GM18909 (cell line): Measurements from ENCODE around the gene NEO1.

ENCODE experiments used
- ATAC-seq: cut with Tn5 transposase; IDR thresholded peaks from one replicate; pipeline ENCODE4 v1.9.1; 2021; ENCODE audit warnings: mild to moderate bottlenecking; ENCODE audit not compliant: unreplicated experiment, poor library complexity

The NEO1 gene

DNA sequence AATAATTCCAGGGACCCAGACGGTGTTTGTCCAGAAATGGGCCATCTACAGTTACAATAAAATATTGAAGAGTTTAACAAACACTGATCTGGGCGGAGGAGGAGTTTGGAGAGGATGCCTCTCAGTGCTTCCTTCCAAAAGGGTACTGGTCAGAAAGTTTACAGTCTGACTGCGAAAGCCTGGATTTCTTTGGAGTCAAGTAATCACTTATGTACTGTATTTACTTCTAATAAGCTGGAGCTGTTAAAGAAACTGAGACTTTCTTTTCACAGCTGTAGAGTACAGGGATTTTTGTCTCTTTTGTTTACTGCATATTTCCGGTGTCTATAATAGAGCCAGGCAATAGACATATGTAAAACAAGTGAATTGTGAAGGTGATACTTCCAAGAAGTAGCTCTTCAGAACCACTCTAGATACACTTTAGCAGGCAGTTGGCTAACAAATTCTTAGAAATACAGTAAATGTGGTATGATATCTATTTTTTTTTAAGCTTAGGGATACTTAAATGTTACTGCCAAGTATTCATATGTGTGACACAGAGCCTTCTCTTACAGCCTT, 22.1 kb upstream of the NEO1 start:
- no peak for ATAC-seq

DNA sequence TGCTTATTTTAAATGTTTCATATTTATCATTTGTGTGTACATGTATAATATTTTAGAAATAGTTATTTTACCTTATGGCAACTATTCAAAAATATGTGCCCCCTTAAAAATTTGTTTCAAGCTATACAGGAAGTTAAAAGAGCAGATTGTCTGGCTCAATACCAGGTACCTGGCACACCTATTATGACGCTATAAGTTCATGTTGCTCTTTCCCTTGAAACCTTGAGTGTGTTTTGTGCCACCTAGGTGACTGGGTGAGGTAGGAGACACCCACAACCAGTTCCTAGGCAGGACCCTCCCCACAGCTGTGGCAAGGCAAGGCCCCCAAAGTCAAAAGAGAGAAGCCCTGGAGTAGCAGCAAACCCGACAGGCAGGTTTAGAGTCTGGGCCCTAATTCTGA, 20.6 kb upstream of the NEO1 start:
- no peak for ATAC-seq

DNA sequence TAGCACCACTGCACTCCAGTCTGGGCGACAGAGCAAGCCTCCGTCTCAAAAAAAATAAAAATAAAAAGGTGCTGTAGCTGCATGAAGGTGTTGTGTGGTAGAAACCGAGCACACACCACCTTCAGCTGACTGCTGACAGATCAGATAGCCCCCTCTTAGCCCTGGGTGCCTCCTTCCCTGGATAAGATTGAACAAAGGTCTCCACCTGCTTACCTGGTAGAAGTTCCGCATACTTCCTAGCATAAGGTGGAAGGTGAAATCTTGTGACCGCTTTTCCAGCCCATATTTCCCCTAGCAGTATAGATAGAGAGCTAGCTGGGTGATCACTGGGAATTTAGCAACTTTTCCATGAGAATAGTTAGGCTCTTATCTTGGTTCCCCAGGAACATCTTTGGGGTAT, 18.7 kb upstream of the NEO1 start:
- ATAC-seq, result no peak

DNA sequence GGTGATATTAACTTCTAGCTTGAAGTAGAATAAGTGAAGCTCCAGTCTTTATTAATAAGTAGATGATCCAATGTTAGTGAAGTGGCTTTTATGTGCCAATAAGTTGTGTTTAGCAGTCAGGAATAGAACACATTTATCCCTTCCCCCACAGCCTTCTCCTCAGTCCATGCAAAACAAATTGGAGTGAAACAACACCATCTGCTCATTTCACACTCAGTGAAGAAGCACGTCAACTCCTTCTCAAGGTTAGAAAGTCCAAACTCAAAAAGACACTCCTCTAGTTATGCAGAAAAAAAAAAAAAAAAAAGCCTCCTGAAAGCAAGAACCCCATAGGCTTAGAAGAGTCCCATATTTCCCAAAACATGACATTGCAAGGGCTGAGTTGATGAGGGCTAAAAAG, 18.0 kb upstream of the NEO1 start:
- ATAC-seq, result no peak

DNA sequence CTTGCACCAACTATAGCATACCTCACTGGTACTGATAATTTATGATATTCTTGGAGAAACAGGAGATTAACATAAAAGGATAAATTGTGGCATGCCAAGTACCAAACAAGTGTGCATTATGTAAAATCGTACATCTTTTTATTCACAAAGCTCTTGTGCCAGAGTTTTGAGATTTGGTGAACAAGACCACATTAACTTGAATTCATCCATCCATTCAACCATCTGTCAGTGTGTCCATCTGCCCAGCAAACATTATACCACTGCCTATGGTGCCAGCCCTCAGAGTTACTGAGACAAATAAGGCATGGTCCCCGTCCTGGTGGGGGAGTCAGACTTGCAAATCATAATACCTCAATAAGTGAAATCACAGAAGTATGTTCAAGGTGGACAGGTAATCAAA, 17.0 kb upstream of the NEO1 start:
- ATAC-seq, result no peak

DNA sequence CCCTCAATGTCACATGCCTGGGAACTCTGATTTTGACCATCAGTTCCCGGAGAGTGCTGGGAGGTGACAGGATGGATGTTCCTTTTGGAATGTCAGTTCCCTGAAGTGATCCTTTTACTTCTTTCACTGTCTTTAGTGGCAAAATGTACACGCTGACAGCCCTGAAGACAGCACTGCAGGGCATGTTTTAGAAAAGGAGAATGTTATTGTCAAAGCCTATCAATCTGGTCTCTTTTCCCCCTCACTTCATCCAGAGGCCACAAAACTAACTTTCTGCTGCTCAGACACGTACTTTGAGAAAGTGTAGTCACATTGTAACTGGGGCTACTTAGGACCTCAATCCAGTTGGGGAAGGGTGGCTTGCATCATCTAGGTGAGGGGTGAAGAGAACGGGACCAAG, 14.0 kb upstream of the NEO1 start:
- ATAC-seq, result no peak

DNA sequence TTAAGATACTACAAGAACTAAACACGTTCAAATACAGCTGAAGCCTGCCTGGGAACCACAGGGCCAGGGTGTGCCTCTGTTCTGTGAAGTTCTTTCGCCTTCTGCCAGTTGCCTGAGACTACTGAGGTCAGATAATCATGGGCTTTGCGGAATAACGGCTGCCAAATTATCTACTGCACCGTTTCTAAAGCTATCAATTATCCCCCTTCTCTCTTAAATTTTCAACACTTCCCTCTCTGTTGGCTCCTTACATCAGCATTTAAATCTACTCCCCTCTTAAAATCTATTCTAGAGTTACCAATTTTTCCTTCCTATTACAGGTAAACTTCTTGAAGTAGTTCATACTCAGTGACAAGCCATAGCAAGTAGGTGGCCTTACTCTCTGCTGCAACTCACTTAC, 6.2 kb upstream of the NEO1 start:
- ATAC-seq, result no peak

DNA sequence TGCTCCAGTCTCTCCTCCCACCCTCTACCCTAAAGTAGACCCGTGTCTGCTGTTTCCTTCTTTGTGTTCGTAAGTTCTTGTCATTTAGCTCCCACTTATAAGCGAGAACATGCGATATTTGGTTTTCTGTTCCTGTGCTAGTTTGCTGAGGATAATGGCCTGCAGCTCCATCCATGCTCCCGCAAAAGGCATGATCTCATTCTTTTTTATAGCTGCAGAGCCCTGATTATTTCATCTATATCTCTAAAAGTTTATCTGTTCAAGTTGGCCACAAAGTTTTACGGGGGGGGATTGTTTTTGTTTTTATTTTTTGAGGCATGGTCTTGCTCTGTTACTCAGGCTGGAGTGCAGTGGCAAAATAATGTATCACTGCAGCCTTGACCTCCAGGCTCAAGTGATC, 4.4 kb upstream of the NEO1 start:
- ATAC-seq, result no peak

DNA sequence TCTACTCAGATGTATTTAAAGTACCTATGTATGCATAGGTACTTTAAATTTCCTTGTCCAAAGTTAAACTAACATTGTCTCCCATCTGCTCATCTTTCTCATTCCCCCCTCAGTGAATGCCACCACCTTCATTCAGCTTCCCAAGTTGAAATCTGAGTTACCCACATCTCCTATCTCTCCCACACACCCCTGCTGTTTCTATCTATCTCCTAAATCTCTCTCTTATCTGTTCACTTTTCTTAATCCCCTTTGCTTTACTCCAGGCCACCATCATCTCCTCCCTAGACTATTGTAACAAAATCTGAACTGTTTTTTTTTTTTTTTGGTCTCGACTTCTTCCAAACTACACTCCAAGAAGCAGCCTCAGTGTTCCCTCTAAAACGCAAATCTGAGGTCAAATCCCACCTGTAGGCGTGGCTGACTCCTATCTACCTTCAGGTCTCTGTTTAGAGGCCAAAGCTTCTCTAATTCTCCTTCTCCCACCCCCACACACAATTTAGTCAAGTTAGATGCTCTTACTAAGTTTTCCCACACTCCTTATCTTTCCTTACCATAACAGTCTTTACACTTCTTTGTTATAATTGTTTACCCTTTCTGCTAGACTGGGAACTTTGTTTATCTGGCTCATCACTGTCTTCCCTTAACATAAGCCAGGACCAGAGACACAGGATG, 3.5 kb upstream of the NEO1 start:
- no peak for ATAC-seq

DNA sequence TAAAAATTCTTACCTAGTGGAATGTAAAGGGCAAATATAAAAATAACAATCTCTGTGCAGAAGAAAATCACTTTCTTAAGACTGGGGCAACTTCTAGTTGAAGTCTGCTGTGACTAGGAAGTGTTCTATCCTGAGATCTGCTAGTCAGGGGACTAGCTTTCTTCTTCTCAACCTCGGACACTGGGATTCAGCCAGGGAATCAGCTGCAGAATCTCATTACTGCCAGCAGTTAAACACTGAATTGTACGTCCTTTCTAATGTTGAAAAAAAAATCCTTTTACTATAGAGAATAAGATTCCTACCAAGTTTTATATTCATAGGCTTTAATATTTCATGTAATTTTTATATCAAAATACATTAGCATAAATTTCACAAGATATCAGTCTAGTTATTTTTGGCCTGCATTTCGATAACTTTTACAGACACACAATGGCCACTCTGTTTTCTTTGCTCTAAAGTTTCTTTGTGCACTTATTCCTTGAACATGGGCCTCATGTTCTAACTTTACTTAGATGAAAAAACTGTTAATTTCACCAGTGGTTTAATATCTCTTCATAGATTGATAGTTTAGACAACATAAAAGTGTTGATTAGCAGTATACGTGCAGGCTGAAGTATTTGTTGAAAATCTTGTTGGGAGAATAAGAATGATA, 2.6 kb upstream of the NEO1 start:
- no peak for ATAC-seq

DNA sequence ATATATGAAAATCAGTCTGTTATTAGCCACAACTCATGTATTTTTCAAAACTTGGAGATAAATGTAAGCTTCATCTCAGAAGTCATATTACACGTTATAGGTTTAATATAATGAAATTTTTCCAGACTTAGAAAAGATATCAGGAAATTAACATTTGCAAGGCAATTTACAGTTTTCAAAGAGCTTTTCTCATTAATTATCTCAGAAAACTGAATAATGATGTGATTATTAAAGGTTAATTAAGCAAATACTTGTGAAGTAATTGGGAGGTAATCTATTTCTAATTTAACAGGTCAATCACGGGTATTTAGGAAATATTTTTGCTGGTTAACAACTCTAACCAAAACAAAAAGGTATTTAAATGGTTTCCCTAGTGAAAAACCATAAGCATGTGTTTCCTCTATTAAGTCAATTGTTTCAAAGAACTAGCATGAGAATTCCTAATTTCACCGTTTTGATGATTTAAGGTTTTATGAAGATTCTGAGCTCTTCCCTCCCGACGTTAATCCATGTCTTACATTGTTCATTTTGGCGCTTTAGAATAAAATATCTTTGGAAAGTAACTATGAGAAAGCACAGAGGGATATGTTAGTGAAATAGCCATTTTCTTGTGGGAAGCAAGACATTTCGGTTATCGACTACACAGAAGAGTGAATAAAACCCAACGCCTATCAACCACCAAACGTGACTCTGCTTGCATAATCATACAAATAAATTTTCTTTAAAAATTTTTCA, 1.5 kb upstream of the NEO1 start:
- ATAC-seq, result no peak

DNA sequence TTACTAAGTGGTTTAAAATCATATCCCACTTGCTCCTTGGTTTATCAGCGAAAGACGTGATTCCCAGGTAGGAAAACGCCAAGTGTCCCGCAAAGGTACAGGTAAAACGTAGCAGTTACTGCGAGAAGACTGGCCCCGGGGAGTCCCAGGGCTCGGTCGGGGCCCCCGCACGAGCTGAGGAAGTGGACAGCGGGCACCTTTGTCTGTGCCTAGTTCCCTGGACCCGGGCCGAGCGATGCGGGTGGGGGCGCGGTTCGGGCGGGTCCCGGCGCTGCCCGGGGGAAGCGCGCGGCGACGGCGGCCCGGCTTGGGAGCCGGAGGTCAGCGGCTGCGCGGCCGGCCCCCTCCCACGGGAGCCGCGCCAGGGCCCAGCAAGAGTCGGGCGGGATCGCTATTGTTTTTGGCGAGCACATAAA, 864 bp upstream of the NEO1 start:
- no peak for ATAC-seq

DNA sequence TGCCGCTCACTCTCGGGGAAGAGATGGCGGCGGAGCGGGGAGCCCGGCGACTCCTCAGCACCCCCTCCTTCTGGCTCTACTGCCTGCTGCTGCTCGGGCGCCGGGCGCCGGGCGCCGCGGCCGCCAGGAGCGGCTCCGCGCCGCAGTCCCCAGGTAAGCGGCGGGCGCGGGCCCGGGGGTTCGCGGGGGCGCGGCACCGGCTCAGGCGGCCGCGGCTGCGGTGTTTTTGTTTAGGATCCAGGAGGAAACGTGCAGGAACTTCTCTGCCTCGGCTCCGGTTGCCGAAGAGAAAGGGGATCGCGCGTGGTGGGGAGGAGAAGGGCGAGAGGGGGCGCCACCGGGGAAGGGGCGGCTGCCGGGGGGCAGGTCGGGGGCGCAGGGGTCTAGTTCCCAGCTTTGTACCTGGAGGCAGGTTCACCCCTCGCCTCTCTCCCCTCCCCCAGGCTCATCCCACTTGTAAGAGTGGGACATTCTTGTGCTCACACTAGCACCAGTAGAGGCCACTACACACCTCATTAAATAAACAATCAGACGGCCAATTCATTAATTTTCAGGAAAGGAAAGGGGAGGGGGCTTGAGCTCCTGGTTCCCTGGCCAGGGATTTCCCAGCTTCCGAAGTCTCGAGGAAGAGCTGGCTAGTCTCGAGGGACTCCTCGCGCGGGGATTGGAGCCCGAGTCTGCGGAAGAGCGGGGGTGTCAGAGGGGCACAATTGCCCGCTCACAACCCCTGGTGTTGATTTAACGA, 562 bp downstream of the NEO1 start:
- ATAC-seq, result peak; percentile 38

DNA sequence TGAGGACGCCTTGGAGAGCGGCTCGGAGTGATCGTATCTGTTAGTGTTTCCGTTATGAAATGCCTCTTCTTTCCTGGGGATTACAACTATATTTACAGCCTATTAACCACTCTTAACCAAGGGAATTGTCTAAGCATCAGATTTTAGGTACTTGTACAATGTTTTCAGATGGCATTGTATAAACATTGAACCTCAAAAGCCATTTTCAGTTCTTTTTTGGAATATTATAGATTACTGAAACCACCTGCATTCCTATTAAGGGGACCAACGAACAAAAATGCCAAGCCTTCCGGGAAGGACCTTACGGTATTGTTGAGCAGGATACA, 1.1 kb downstream of the NEO1 start:
- no peak for ATAC-seq

DNA sequence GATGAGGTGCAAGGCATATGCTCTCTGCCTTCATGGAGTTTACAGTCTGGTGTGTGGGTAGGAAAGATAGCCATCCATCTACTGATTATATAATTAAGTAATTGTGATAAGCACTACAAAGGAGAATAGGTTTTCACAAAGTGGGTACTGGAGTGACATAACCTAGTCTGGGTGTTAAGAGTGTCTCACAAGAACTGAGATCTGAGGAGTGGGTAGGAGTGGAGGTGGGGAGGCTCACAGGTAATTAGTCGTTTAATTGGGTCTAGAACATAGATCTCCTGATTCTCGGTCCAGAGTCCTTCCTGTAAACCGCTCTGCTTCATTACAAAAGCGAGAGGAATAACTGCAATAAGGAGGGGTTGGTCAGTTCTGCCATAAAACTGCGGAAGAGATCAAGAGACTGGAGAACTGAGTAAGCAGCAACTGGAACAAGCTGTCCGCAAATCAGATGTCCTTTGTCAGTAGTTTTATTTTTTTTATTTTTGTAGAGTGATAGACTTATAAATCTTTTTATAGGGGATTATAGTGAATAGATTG, 2.2 kb downstream of the NEO1 start:
- ATAC-seq, result no peak

DNA sequence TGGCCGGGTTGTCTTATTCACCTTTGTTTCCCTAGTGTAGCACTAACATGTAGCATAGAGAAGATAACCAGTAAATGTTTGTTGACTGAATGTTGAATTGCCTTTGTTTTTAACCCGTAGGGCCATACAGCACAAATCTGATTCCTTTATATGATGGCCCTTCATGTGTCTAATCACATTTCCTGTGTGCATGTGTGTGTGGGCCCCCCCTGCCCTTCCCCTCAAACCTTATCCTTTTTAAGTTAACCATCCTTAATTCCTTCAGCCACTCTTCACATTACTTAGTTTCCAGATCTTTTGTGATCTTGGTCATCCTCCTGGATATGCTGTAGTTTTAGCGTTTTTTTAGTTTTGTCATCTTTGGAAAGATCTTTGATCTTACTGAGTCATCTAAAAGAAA, 4.2 kb downstream of the NEO1 start:
- ATAC-seq, result no peak

DNA sequence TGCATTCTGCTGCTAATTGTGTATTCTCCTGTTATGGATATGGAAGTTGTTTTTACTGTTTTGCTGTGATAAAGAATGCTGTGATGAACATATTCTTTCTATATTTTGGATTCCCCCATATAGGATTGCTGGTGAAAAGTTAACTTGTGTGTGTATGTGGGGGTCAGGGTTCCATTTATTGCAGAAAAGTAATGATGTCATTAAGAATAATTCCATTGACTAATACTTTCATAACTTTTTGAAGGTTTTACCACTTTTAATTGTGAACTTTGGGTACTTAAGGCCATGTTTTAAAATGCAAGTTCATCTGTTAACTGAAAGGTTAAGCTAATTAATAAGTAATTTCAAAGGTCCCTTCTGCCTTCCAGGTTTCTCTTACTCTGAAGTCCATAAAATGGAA, 6.2 kb downstream of the NEO1 start:
- no peak for ATAC-seq

DNA sequence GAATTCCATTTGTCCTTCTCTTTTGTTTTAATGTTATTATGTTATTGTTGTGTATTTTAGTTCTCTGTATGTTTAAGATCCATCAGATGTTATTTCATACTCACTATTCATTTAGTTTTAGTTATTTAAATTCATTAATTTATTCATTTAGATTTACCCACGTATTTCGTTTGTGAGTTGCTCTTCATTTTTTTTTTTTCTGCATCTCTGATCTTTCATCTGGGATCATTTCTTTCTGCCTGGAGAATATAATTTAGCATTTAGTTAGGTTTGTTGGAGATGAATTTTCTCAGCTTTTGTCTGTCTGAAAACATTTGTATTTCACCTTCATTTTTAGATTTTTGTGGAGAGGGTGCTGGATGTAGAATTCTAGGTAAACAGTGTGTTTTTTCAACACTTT, 12.9 kb downstream of the NEO1 start:
- no peak for ATAC-seq

DNA sequence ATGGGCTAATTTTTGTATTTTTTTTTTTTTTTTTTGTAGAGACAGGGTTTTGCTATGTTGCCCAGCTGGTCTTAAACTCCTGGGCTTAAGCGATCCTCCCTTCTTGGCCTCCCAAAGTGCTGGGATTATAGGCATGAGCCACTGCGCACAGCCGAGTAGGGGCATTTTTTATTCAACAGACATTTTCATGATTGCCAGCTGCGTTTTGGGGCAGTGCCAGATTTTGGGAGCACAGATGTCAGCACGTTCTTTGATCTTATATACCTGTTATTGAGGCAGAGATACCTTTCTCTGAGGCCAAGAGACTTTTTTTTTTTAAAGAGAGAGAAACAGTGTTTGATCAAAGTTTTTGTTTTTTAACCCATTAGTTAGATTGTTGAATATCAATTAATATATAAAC, 16.8 kb downstream of the NEO1 start:
- ATAC-seq, result no peak

DNA sequence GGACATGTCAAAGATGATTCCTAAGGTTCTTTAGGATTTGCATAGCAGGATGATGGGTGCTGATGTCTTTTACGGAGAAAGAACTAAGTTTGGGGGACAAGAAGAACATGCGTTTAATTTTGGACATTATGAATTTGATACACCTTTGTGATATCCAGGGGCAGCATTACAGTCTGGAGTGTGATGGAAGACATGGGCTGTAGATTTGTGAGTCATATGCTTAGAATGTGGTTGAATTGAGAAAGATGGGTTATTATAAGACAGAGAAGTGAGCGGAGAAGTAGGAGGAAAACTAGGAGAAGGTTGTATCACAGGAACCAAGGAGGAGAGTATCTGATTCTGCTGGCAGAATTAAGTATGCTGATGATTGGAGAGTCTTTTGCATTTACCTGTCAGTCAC, 20.6 kb downstream of the NEO1 start:
- no peak for ATAC-seq

DNA sequence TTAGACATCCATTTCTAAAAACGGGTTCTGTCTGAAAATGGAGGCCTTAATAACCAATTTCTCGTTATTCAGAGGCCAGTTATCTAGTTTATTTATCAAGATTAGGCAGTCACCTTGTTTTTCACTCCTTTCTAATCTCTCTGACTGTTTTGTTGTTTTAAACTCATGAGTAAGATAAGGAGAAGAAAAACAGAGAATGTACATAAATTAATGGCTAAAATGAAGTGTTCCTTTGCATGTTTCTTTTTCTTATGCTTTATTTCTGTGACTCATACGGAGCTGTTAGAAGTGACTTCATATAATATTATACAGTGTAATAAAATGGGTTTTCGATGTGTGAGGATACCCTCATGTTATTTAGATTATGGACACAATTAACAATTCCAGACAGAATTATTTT, 22.0 kb downstream of the NEO1 start:
- ATAC-seq, result no peak
